Stimulated activated CD8-positive, alpha-beta memory T cell treated with anti-CD3 and anti-CD28 coated beads, Interleukin-15, amount 100 ng/mL, for 1 hour (primary cell): Measurements from ENCODE around the gene TOGARAM1.

Experiments used
- DNase-seq: peaks from one replicate; pipeline ENCODE4 v3.0.0-alpha.2; 2020; ENCODE audit warnings: low read depth

Gene TOGARAM1

GRCh38 chr14:44961554-44962333 is at the start of gene TOGARAM1, which contains the start of gene KLHL28:
Gene TOGARAM1, plus strand, starts transcription at chr14:44962190. Its CDS starts 232 bp downstream, at chr14:44962422.
Gene KLHL28, minus strand, starts transcription at chr14:44961947. Its CDS starts 16,019 bp downstream, at chr14:44945928.
- peak; percentile 95 for DNase-seq

- no peak for DNase-seq
Observed at GRCh38 chr14:44914849-44915248, 47.1 kb upstream of the TOGARAM1 start.

GRCh38 chr14:44928793-44929192 is 33.2 kb upstream of the TOGARAM1 start:
- no peak for DNase-seq

GRCh38 chr14:44935155-44935554 is 26.8 kb upstream of the TOGARAM1 start:
- DNase-seq, result no peak

GRCh38 chr14:44937547-44937946 is 24.4 kb upstream of the TOGARAM1 start:
- no peak for DNase-seq

GRCh38 chr14:44940211-44940610 is 21.8 kb upstream of the TOGARAM1 start:
- DNase-seq, result no peak

- DNase-seq, result no peak
Observed at GRCh38 chr14:44940944-44941343, 21.0 kb upstream of the TOGARAM1 start.

GRCh38 chr14:44941591-44941990 is 20.4 kb upstream of the TOGARAM1 start:
- DNase-seq, result no peak

- no peak for DNase-seq
Observed at GRCh38 chr14:44942436-44942835, 19.6 kb upstream of the TOGARAM1 start.

- DNase-seq, result no peak
Observed at GRCh38 chr14:44944107-44944506, 17.9 kb upstream of the TOGARAM1 start.

GRCh38 chr14:44945264-44945663 is 16.7 kb upstream of the TOGARAM1 start:
- no peak for DNase-seq

- DNase-seq, result no peak
Observed at GRCh38 chr14:44951051-44951450, 10.9 kb upstream of the TOGARAM1 start.

GRCh38 chr14:44952391-44953110 is 9.4 kb upstream of the TOGARAM1 start:
- DNase-seq, result no peak

- DNase-seq, result no peak
Observed at GRCh38 chr14:44954750-44955149, 7.2 kb upstream of the TOGARAM1 start.

GRCh38 chr14:44955528-44955927 is 6.5 kb upstream of the TOGARAM1 start:
- DNase-seq, result no peak

- no peak for DNase-seq
Observed at GRCh38 chr14:44956866-44957265, 5.1 kb upstream of the TOGARAM1 start.

GRCh38 chr14:44959538-44959937 is 2.5 kb upstream of the TOGARAM1 start:
- DNase-seq, result no peak

- no peak for DNase-seq
Observed at GRCh38 chr14:44960146-44960545, 1.8 kb upstream of the TOGARAM1 start.

GRCh38 chr14:44960646-44961045 is 1.3 kb upstream of the TOGARAM1 start:
- DNase-seq, result no peak

GRCh38 chr14:44961151-44961553 is 838 bp upstream of the TOGARAM1 start:
- peak; percentile 39 for DNase-seq

GRCh38 chr14:44962334-44963043 is 499 bp downstream of the TOGARAM1 start:
- DNase-seq, result peak; percentile 8

GRCh38 chr14:44963044-44963528 is 1.1 kb downstream of the TOGARAM1 start:
- DNase-seq, result no peak
